ENCODE results near the gene LAMA5.

Gene LAMA5

DNA sequence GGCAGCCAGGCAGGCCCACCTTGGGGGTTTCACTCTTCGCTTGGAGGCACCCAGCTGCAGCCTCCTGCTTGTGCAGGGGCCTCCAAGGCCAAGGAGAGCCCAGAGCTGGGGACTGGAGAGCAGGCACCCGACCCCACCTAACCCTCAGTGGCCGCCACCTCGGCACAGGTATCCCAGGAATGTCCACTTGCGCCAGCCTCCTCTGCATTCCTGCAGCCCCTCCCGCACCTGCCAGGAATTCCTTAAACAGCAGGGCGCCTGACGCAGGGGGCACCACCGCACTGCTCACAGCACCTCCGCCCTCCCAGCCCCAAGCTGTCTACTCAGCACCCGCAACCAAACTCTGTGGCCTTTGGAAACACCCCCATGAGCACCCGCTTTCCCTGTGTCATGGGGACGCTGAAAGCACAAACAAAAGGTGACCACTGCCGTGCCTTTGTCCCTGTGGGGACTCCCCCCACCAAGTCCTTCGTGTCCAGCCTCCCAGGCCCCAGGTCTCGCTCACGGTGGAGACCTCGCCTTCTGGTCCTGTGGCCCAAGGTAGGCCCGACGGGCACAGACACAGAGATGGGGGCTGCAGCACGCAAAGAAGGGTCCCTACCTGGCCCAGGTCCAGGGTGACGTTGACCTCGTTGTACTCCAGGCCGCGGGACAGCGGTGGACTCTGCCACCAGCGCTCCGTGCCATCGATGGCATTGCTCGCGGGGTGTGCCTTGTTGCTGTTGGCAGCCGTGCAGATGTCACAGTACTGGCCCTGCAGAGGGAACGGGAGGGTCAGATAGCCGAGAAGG is 5.1 kb downstream of the LAMA5 start:
- no peak overlapping the region for H3K27ac Mint-ChIP-seq
- H3K27me3 Mint-ChIP-seq = no peaks in the 10 kb centered on the region
- H3K36me3 Mint-ChIP-seq = no peaks in the 10 kb centered on the region
- H3K9me3 Mint-ChIP-seq (ENCODE audit: low read depth) = no peaks in the 10 kb centered on the region
- no peaks in the 10 kb centered on the region for H3K4me1 Mint-ChIP-seq (ENCODE audit: low read depth)
- H3K4me3 Mint-ChIP-seq = no peak overlapping the region

DNA sequence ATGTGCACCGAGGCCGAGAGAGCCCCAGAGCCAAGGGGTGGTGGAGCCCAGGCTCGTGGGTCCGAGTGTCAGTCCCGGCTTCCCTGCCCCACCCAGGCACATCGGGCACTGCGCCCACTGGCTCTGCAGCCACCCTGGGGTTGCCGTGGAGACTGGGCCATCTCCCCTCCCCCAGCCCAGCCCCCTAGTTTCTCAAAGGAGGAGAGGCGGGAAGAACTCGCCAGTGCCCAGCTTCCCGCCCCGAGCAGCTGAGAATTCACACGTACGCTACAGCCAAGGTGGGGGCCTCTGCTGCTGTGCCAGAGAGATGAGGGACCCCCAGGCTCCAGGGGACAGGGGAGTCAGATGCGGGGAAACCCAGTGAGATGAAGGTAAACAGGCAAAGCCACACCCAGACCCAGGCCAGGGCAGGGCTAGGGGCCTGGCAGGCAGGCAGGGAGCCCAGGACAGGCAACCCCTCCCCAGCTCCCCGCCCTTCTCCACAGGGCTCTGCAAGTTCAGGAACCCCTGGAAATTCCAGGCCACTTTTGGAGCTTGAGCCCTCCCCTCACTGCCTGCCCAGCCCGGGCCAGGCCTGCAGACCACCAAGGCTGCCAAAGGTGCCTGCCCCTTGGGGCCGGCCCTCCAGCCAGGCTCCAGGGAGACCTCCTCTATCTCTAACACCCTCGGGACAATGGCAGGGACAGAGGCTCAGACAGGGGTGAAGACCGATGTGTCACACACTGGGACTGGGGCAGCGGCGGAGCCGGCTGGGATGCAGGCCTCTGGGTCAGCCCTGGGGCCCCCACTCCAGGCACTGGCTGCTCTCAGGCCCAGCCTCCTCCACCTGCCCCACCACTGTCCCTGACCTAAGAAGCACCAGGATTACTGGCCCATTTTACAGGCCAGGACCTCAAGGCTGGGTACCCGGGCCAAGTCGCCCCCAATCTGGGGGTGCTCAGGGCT is 6.0 kb downstream of the LAMA5 start:
- Mint-ChIP-seq H3K27me3 (no peaks in the 10 kb centered on the region), H3K36me3 (no peaks in the 10 kb centered on the region), H3K27ac (no peak overlapping the region), H3K4me1 (ENCODE audit: low read depth) (no peaks in the 10 kb centered on the region), H3K4me3 (no peak overlapping the region), H3K9me3 (ENCODE audit: low read depth) (no peaks in the 10 kb centered on the region)

DNA sequence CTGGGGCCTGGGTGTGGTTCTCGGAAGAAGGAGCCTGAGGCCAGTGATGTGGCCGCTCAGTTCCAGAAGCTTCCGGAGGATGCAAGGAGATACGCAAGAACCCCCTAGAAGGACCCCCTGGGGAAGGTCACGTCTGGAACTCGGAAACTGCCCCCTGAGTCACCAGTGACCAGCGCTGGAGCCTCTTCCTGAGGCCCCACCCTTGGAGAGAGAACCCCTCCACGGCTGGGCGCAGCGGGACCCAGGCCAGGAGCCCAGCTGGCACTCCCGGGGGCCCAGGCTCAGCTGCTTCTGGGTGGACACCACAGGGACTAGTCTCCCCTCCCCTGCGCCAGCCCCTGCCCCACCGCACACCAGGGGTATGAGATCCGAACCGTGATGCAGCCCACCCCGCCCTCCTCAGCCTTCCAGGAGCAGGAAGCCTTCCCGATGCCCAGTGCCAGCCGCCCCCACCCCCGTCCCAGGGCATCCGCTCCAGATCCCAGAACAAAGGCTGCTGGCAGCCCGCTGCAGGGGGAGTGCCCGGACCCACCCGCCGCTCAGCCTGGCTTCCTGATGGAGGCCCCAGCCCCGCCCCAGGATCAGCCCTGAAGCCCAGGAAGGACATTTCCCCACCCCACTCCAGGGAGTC is 7.5 kb downstream of the LAMA5 start:
- H3K27ac Mint-ChIP-seq = no peak overlapping the region
- no peak overlapping the region for H3K4me3 Mint-ChIP-seq
- H3K27me3 Mint-ChIP-seq = no peaks in the 10 kb centered on the region
- H3K9me3 Mint-ChIP-seq (ENCODE audit: low read depth) = no peaks in the 10 kb centered on the region
- H3K4me1 Mint-ChIP-seq (ENCODE audit: low read depth) = no peaks in the 10 kb centered on the region
- no peaks in the 10 kb centered on the region for H3K36me3 Mint-ChIP-seq

DNA sequence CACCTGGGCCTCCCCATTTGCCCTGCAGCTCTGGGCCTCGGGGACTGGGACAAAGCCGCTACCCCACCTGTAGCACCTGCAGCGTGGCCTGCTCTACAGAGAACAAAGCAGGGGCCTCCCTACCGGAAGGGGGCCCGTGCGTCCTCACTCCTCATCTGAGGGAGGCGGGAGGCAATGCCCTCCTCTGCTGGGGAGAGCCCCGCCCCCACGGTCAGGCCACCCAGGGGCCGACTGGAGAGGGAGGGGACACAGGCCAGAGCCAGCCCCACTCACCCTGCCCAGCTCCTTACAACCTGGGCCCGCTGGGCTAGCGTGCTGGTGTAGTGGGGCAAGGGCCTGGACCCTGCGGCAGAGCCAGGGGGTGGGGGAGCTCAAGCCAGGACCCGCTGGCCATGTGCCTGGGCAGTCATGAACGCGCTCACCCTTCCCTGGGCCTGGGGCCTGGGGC is 8.0 kb downstream of the LAMA5 start:
- H3K36me3 Mint-ChIP-seq = no peaks in the 10 kb centered on the region
- no peak overlapping the region for H3K4me3 Mint-ChIP-seq
- H3K27ac Mint-ChIP-seq = no peak overlapping the region
- H3K4me1 Mint-ChIP-seq (ENCODE audit: low read depth) = no peaks in the 10 kb centered on the region
- no peaks in the 10 kb centered on the region for H3K27me3 Mint-ChIP-seq
- no peaks in the 10 kb centered on the region for H3K9me3 Mint-ChIP-seq (ENCODE audit: low read depth)

DNA sequence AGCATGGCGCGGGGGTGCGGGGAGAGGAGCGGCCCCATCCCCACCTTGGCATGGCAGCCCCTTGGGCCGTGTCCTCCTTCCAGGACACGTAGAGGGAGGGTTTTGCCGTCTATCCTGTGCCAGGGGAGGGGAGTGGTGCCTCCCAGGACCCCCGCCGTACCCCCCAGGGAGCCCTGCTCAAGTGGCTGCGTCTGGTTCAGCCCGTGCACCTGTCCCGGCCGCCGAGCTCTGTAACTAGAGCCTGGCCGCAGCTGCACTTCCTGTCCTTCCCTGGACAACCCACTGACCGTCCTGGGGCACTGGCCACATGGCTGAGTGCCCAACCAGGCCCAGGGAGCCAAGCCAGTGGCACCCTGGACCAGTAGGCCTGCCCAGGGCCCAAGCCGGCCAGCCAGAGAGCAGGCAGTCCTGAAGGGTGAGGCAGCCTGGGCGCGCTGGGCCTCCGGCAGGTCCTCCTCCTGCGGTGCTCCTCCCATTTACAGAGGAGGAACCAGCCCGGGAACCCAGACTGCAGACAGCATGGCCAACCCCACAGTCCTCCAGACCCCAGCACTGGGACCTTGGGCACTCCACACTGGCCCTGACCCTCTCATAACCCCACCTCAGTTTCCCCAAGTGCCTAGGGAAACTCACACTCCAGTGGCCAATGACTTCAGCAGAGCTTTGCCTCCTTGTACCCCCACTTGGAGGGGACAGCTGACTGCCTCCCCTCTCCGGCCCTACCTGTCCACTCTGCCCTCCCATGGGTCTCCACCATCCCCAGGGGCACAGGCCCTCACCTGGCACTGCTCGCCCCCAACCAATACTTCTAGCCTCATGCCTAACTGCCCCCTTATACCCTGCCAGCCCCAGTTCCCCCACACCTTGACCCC is 8.7 kb downstream of the LAMA5 start:
- H3K27ac Mint-ChIP-seq = no peak overlapping the region
- no peaks in the 10 kb centered on the region for H3K9me3 Mint-ChIP-seq (ENCODE audit: low read depth)
- no peaks in the 10 kb centered on the region for H3K36me3 Mint-ChIP-seq
- no peak overlapping the region for H3K4me3 Mint-ChIP-seq
- H3K4me1 Mint-ChIP-seq (ENCODE audit: low read depth) = no peaks in the 10 kb centered on the region
- no peaks in the 10 kb centered on the region for H3K27me3 Mint-ChIP-seq

DNA sequence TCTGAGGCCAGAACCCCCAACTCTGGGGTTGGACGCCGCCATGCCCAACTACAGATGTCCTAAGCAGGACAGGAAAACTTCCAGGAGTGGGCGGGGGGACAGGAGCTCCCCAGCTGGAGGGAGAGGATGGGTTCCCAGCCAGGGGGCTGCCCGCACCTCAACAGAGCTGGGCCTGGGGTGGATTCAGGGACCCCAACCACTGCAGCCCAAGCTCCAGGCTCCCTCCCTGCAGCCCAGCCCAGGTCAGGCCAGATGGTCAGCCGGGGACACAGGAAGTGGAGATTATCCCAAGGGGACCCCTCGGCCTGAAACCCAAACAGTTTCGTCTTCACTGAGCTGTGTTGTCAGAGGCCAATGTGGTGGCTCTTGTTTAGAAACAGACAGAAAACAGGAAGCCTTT is 9.4 kb downstream of the LAMA5 start:
- H3K9me3 Mint-ChIP-seq (ENCODE audit: low read depth) = no peaks in the 10 kb centered on the region
- no peak overlapping the region for H3K27ac Mint-ChIP-seq
- H3K36me3 Mint-ChIP-seq = no peaks in the 10 kb centered on the region
- H3K4me3 Mint-ChIP-seq = no peak overlapping the region
- H3K4me1 Mint-ChIP-seq (ENCODE audit: low read depth) = no peaks in the 10 kb centered on the region
- H3K27me3 Mint-ChIP-seq = no peaks in the 10 kb centered on the region

DNA sequence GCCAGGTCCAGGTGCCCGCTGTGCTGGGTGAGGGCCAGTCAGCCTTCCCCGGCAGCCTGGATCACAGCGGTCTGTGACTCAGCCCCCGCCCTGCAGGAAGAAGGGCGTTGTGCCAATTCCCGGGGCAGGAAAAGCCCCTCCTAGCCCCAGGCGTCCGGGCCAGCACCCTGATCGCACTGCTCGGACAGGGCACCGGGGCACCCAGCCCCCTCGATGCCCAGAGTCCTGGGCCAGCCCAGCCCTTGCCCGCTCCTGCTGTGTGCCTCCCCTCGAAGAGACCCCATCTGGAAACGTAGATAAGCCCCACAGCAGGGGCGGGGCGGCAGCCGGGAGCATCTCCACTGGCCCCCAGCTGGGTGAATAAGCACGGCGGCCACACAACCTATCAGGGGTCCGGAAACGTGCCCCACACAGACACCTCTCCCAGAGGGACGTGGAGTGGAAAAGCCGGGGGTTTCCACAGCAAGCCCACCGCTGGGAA is 9.9 kb downstream of the LAMA5 start:
- Mint-ChIP-seq H3K36me3 (no peaks in the 10 kb centered on the region), H3K9me3 (ENCODE audit: low read depth) (no peaks in the 10 kb centered on the region), H3K4me3 (no peak overlapping the region), H3K27me3 (no peaks in the 10 kb centered on the region), H3K4me1 (ENCODE audit: low read depth) (no peaks in the 10 kb centered on the region), H3K27ac (no peak overlapping the region)

DNA sequence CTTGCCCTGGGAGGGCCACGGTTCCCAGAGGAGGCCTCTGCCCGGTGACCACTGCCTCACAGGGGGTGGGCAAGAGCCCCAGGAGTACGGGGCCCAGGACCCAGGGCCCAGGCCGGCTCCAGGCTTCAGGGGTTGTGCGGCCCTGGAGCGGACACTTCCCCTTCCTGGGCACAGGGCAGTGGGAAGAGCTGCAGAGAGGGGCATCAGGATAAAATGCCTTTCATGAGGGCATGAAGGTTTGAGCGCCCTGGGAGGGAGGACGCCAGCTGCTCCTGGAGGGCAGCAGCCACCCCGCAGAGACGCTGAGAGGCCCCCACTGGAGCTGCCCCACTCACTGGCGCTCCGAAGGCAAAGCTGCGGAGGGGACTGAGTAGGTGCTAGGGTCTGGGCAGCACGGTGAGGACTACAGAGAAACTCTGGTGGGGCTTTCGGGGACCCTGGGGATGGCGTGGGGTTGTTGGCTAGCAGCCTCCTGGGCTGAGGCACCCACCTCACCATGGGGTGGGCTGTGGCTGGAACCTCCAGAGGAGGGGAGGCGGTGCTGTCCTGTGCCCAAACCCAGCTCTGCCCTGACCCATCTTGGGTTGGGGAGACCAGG is 10.4 kb downstream of the LAMA5 start:
- Mint-ChIP-seq H3K27ac (no peak overlapping the region), H3K9me3 (ENCODE audit: low read depth) (no peaks in the 10 kb centered on the region), H3K4me1 (ENCODE audit: low read depth) (no peaks in the 10 kb centered on the region), H3K4me3 (no peak overlapping the region), H3K36me3 (no peaks in the 10 kb centered on the region), H3K27me3 (no peaks in the 10 kb centered on the region)

DNA sequence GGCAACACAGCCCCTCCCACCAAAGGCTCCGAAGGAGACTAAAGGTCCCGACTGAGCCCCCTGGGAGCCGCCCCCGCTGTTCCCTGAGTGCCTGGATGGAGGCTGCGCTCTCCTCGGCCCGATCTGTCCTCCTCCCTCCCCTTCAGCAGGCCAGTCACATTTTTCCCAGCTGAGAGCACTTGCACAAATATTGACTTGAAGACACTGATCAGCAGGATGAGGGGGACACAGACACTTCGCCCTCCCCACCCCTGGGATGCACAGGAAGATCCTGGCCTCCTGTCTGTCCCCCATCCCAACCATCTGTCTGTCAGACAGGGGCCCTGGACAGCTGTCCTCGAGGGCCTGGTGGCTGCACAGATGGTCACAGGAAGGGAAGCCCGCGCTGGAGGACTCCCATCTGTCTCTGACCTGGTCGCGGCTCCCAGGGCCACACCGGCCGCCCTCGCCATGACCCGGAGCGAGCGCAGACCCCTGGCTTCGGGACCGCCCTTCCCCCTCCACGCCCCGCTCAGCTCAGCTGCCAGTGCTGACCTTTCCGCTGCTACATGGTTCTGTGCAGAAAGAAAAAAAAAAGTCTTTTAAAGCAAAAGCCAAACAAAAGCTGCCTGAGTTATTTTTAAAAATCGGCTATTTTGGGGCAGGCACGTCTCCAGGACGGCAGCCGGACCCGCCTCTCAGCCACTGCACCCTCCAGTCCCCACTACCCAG is 11.1 kb downstream of the LAMA5 start:
- Mint-ChIP-seq H3K9me3 (ENCODE audit: low read depth) (no peaks in the 10 kb centered on the region), H3K36me3 (no peaks in the 10 kb centered on the region), H3K4me3 (no peak overlapping the region), H3K27me3 (no peaks in the 10 kb centered on the region), H3K4me1 (ENCODE audit: low read depth) (no peaks in the 10 kb centered on the region), H3K27ac (no peak overlapping the region)

DNA sequence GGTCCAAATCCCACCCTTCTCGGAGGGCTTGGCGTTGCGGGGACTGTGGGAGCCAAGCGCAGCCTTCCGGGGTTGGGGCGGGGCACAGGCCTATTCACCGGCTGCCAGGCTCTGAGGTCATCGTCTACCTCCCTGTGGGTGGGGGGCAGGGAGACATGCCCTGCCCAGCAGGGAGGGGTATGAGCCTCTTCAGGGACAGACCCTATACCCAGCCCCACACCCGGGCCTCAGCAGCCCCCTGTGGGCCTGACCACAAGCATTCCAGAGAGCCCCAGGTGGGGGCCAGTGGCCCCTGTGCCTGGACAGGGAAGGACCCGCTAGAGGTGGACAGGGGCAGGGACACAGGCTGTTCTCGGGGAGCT is 11.6 kb downstream of the LAMA5 start:
- Mint-ChIP-seq H3K36me3 (no peaks in the 10 kb centered on the region), H3K27me3 (no peaks in the 10 kb centered on the region), H3K4me3 (no peak overlapping the region), H3K4me1 (ENCODE audit: low read depth) (no peaks in the 10 kb centered on the region), H3K27ac (no peak overlapping the region), H3K9me3 (ENCODE audit: low read depth) (no peaks in the 10 kb centered on the region)

DNA sequence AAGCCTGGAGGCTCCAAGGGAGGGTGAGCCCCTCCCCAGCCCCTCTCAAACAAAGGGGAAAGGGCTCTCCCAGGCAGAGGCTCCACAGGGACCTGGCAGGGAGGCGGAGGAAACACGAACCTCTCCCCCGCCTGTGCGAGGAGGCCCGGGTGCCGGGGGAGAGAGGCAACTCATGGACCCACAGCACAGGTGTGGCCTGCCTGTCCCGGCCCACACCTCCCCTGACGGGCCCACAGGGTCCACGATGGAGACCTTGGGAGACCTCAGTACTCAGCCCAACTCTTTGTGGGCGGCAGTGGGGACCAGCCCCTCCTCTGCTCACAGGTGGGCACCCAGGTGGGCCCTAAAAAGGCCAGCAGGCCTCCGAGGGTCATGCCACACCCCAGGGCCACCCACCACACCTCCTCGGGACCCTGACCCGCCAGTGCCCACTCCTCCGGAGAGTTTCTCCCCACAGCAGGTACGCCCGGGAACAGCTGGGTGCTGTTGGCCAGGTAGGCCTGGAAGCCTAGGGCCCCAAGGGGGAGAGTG is 12.2 kb downstream of the LAMA5 start:
- H3K4me1 Mint-ChIP-seq (ENCODE audit: low read depth) = no peaks in the 10 kb centered on the region

DNA sequence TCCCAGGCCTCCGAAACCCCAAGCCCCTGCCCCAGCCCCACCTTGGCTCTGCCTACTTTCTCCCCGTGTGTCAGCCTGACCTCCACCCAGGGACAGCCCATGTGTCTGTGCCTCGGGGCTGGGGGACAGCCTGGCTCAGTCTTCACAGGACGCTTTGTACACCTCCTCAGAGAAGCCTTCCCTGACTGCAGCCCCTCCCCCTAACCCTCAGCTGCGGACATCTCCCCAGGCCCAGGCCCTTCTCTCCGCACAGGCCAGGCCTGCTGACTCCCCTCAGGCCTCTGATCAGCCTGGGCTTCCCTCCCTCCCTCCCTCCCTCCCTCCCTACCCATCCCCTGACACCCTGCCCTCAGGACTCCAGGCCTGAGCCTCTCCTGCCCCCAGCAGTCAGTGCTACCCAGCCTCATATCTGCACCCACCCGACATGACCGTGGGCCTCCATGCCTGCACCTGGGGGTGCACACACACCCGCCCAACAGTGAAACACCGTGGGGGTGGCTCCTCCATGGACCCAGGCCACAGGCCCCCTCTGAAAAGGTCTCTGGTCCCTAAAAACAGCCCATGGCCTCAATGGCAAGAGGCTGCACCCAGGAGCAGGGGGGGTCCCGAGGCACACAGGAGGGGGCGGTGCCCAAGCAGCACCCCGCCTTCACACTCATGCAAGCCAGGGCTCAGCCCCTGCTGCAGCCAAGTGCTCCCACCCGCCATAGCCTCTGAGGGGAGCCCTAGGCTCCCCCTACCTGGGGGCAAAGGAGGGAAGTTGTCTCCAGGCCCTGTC is 12.9 kb downstream of the LAMA5 start:
- Mint-ChIP-seq H3K4me1 (ENCODE audit: low read depth) (no peaks in the 10 kb centered on the region), H3K27me3 (no peaks in the 10 kb centered on the region), H3K36me3 (no peaks in the 10 kb centered on the region), H3K27ac (no peak overlapping the region), H3K9me3 (ENCODE audit: low read depth) (no peaks in the 10 kb centered on the region), H3K4me3 (no peak overlapping the region)

More for the DNA sequence above, 12.2 kb downstream of the LAMA5 start:
- Mint-ChIP-seq H3K4me3 (no peak overlapping the region), H3K27ac (no peak overlapping the region), H3K27me3 (no peaks in the 10 kb centered on the region), H3K9me3 (ENCODE audit: low read depth) (no peaks in the 10 kb centered on the region), H3K36me3 (no peaks in the 10 kb centered on the region)
